Brain microvascular endothelial cell (primary cell): ENCODE measurements around the gene CUX1.
"Not testable (repeated sequence)": the region's sequence is repeated elsewhere in the genome, so short reads cannot be mapped to it uniquely, and the experiment has no call there.

Source experiments
- DNase-seq: peaks from one replicate; pipeline ENCODE4 v3.0.0-alpha.2; 2020
- H3K27ac ChIP-seq: fragments of 250-450 bp; sonication (Bioruptor Pico); 2 replicates; pipeline ENCODE4 v1.5.1; 2020; ENCODE audit warnings: mild to moderate bottlenecking, moderate library complexity
- H3K27me3 ChIP-seq: fragments of 250-450 bp; sonication (Bioruptor Pico); replicated peaks from 2 replicates; pipeline ENCODE4 v1.5.1; 2020; ENCODE audit warnings: mild to moderate bottlenecking
- H3K36me3 ChIP-seq: fragments of 250-450 bp; sonication (Bioruptor Pico); replicated peaks from 2 replicates; pipeline ENCODE4 v1.5.1; 2020; ENCODE audit warnings: mild to moderate bottlenecking
- H3K4me3 ChIP-seq: 2 replicates; pipeline ENCODE4 v1.5.1; 2011; ENCODE audit warnings: low read depth, mild to moderate bottlenecking, control low read depth, low read length, moderate library complexity
- CTCF ChIP-seq: IDR thresholded peaks from 2 replicates; pipeline ENCODE4 v1.5.1; 2011; ENCODE audit warnings: low read depth, mild to moderate bottlenecking, moderate library complexity, low read length, control low read depth, inconsistent platforms; ENCODE audit errors: missing control alignments
- in situ Hi-C: cut with HindIII; loops from 2 replicates; pipeline ENCODE4 v1.10.0; 2017; ENCODE audit warnings: low sequenced_read_pairs, low pct_ligation_motif_present

CUX1 gene

DNA sequence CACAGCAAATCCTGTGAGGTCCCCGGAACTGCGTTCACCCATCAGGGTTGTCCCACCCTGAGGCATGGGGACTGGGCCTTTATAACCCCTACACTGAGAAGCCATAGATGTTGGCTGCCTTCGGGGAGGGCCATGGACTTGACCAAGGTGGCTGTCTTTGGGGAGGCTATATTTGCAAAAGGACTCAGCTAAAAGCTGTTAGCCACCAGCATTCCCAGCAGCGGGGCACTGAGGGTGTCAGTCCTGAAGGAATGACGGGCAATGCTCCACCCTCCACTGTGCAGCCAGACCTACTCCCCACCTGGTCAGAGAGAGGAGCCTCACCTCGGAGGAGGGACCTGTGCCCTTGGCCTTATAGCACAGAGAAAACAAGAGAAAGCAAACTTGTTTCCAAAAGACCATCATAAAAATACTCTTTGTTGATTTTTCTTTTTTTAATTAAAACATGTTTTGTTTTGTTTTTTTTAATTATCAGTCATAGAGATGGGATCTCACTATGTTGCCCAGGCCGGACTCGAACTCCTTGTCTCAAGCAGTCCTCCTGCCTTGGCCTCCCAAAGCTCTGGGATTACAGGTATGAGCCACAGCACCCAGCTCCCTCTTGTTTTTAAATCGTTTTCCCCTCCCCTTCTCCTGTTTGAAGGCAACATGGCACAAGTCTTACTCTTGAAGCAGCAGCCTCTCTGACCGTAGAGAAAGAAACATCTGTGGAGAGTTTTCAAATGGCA lies 26.7 kb upstream of the CUX1 start:
- TF ChIP-seq CTCF, result no peak
- Histone ChIP-seq H3K36me3 (no peaks in the 10 kb centered on the region), H3K27me3 (no peaks in the 10 kb centered on the region), H3K27ac (no peak overlapping the region), H3K4me3 (no peak overlapping the region)
- in situ Hi-C loops, result no loop called here
- no peak for DNase-seq

GRCh38 chr7:101792051-101792681 lies 25.3 kb upstream of the CUX1 start:
- Histone ChIP-seq H3K4me3 (no peak overlapping the region), H3K36me3 (no peaks in the 10 kb centered on the region), H3K27me3 (no peaks in the 10 kb centered on the region), H3K27ac (no peak overlapping the region)
- TF ChIP-seq CTCF, result no peak
- in situ Hi-C loops, result no loop called here
- peak; percentile 62 for DNase-seq

- H3K27ac ChIP-seq, in situ Hi-C loops, H3K27me3 ChIP-seq, H3K36me3 ChIP-seq, DNase-seq, H3K4me3 ChIP-seq: not testable (repeated sequence)
Measured at GRCh38 chr7:101792682-101793071, 24.7 kb upstream of the CUX1 start.

- in situ Hi-C loops, result no loop called here
- no peak for DNase-seq
- Histone ChIP-seq H3K36me3 (no peaks in the 10 kb centered on the region), H3K4me3 (no peak overlapping the region), H3K27me3 (no peaks in the 10 kb centered on the region), H3K27ac (no peak overlapping the region)
- no peak for TF ChIP-seq CTCF
Measured at GRCh38 chr7:101795461-101795860, 22.0 kb upstream of the CUX1 start.

DNA sequence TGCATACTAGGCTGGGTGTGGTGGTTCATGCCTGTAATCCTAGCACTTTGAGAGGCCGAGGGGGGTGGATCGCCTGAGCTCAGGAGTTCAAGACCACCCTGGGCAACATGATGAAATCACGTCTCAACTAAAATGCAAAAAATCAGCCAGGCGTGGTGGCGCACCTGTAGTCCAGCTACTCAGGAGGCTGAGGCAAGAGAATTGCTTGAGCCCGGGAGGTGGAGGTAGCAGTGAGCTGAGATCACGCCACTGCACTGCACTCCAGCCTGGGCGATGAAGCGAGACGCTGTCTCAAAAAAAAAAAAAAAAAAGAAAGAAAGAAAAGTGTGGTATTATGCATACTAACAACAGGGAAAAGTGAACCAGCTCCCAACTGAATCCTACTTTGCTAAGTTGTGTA lies 19.3 kb upstream of the CUX1 start:
- H3K4me3 ChIP-seq, DNase-seq, H3K36me3 ChIP-seq, H3K27me3 ChIP-seq, in situ Hi-C loops, H3K27ac ChIP-seq: not testable (repeated sequence)

DNA sequence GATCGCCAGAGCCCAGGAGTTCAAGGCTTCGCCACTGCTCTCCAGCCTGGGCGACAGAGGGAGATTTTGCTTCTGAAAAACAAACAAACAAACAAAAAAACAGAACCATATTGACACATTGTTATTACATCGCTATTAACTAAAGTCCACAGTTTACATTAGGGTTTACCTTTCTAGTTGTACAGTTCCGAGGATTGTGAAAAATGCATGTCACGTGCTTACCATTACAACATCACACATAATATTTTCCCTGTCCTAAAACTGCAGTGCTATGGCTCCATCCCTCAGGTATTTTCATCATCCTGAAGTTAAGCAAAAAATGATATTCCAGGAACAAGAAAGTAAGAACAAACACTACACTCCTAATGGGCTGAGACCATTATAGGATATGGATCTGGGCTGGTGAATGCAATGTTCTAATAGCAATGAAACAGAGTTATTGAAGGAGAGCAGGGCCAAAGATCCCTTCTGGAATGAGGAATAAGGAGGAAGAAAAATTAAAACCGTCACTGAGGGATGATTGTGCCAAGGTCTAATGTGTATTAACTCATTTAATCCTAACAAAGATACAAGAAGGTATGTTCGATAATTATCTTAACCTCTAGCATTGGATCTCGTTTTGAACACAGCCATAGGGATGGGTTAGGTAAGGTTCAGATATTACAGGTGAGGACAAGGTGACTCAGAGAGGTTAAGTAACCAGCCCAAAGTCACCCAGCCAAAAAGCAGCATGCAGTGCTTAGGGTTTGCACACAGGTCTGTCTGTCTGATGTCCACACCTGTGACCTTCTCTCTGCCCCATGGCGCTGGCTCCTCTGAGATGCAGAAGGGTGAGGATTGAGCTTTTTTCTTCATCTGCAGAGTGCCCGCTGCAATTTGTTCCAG lies 14.0 kb upstream of the CUX1 start:
- H3K4me3 ChIP-seq, result no peak overlapping the region

More for the DNA sequence above, 14.0 kb upstream of the CUX1 start:
- no peak overlapping the region for H3K27ac ChIP-seq
- no peak for DNase-seq
- no peaks in the 10 kb centered on the region for H3K36me3 ChIP-seq
- no peak for TF ChIP-seq CTCF
- peaks cover 27% of the 10 kb centered on the region for H3K27me3 ChIP-seq
- in situ Hi-C loops, result no loop called here
